Colonic mucosa (tissue), 4 donors: ENCODE results near the gene RSRP1. TPM values are rescaled to one million over a fixed set of nuclear protein-coding genes. Genes with fewer than 3 reads are reported as not detected.

Experiments
- DNase-seq: peaks from one replicate; pipeline ENCODE4 v3.0.0-alpha.2; 2020
- H3K27ac ChIP-seq: fragments of 200-600 bp; one replicate; pipeline ENCODE4 v1.8.0; 2021
- H3K27me3 ChIP-seq: fragments of 200-600 bp; one replicate; pipeline ENCODE4 v1.8.0; 2021
- H3K36me3 ChIP-seq: fragments of 200-600 bp; one replicate; pipeline ENCODE4 v1.8.0; 2021
- H3K4me1 ChIP-seq: fragments of 200-600 bp; one replicate; pipeline ENCODE4 v1.8.0; 2021; ENCODE audit warnings: mild to moderate bottlenecking
- H3K4me3 ChIP-seq: fragments of 200-600 bp; one replicate; pipeline ENCODE4 v1.8.0; 2021
- H3K9ac ChIP-seq, 2 donors: one replicate each; pipeline ENCODE4 v1.7.0; 2013; ENCODE audit warnings: control low read depth in 2 of 2, low read depth in 2 of 2, low read length in 2 of 2
- H3K9me3 ChIP-seq: fragments of 200-600 bp; one replicate; pipeline ENCODE4 v1.8.0; 2021
- intact Hi-C: fragments of 100-400 bp; cut with DNase I; formaldehyde crosslinking; loops from one replicate; pipeline ENCODE4 v1.14.1; 2022
- total RNA-seq, 2 donors: library from RNA; stranded (reverse); fragmentation: NEBNext Ultra II Directional in 1 of 2; extraction: Animal tissue kit (Norgen Biotek cat#: 25700) in 1 of 2; gene quantifications; one replicate each; pipeline ENCODE4 v1.2.1, GENCODE V29; 2021
- TF ChIP-seq, protein P1 (sequence below): fragments of 200-600 bp; IDR thresholded peaks from one replicate; pipeline ENCODE4 v1.8.0; 2022; ENCODE audit warnings: antibody characterized with exemption, mild to moderate bottlenecking
- donor health status: healthy.
- donor health status: DM: no; HTN: no; CAD: no.
- donor health status: DM: no; HTN: no; CAD: no.

The RSRP1 gene
- total RNA-seq, 2 donors from 2014 or later, result 129 to 137 TPM

DNA sequence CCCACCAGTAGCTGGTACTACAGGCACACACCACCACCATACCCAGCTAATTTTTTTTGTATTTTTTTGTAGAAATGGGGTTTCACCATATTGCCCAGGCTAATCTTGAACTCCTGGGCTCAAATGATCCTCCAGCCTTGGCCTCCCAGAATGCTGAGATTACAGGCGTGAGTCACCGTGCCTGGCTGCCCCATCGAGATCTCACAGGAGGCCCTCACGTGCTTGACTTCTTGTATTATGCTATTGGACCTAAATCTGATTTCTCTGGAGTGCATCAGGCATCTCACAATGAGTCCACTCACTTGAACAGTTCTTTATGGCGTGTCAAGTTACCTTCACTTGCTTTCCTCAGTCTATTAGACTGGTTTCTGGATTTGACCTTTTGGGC, 9.3 kb upstream of the RSRP1 start:
- H3K27ac ChIP-seq, result no peak overlapping the region
- intact Hi-C loops, result loop anchor here (10.0 kb wide), 1 partner anchor 88 kb away; no protein-coding TSS in a partner anchor
- H3K36me3 ChIP-seq, result no peaks in the 10 kb centered on the region
- no peaks in the 10 kb centered on the region for H3K4me1 ChIP-seq
- no peaks in the 10 kb centered on the region for H3K27me3 ChIP-seq
- DNase-seq, result no peak
- TF ChIP-seq, protein P1, sequence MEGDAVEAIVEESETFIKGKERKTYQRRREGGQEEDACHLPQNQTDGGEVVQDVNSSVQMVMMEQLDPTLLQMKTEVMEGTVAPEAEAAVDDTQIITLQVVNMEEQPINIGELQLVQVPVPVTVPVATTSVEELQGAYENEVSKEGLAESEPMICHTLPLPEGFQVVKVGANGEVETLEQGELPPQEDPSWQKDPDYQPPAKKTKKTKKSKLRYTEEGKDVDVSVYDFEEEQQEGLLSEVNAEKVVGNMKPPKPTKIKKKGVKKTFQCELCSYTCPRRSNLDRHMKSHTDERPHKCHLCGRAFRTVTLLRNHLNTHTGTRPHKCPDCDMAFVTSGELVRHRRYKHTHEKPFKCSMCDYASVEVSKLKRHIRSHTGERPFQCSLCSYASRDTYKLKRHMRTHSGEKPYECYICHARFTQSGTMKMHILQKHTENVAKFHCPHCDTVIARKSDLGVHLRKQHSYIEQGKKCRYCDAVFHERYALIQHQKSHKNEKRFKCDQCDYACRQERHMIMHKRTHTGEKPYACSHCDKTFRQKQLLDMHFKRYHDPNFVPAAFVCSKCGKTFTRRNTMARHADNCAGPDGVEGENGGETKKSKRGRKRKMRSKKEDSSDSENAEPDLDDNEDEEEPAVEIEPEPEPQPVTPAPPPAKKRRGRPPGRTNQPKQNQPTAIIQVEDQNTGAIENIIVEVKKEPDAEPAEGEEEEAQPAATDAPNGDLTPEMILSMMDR, result no peak
- no peak overlapping the region for H3K9ac ChIP-seq
- no peak overlapping the region for H3K4me3 ChIP-seq
- H3K9me3 ChIP-seq, result no peaks in the 10 kb centered on the region

DNA sequence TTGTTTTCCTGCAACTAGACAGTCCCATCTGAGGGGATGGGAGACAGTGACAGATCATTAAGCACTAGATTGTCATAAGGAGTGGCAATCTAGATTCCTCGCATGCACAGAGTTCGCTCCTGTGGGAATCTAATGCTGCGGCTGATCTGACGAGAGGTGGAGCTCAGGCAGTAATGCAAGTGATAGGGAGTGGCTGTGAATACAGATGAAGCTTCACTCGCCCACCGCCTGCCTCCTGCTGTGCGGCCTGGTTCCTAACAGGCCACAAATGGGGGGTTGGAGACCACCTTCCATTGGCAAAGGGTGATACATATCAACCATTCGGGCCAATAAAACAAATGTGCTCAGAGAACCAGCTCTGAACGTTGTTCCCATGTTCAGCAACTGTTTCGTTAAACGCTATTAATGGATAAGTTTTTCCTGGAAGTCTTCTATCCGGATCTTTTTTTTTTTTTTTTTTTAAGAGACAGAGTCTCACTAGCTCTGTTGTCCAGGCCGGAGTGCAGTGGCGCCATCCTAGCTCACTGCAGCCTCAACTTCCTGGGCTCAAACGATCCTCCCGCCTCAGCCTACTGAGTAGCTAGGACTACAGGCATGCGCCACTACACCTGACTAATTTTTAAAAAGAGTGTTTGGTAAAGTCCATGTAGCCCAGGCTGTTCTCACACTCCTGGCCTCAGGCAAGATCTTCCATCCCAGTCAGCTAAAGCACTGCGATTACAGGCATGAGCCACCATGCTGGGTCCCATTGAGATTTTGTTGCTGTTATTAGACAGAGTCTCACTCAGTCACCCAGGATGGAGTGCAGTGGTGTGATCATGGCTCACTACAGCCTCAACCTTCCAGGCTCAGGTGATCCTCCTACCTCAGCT, 8.7 kb upstream of the RSRP1 start:
- no peaks in the 10 kb centered on the region for H3K4me1 ChIP-seq
- H3K9ac ChIP-seq, result no peak overlapping the region
- H3K27ac ChIP-seq, result no peak overlapping the region
- no peaks in the 10 kb centered on the region for H3K36me3 ChIP-seq
- no peaks in the 10 kb centered on the region for H3K9me3 ChIP-seq
- no peak for DNase-seq
- TF ChIP-seq, protein P1, result no peak
- intact Hi-C loops, result loop anchor here (10.0 kb wide), 1 partner anchor 89 kb away; no protein-coding TSS in a partner anchor
- no peak overlapping the region for H3K4me3 ChIP-seq
- H3K27me3 ChIP-seq, result no peaks in the 10 kb centered on the region

DNA sequence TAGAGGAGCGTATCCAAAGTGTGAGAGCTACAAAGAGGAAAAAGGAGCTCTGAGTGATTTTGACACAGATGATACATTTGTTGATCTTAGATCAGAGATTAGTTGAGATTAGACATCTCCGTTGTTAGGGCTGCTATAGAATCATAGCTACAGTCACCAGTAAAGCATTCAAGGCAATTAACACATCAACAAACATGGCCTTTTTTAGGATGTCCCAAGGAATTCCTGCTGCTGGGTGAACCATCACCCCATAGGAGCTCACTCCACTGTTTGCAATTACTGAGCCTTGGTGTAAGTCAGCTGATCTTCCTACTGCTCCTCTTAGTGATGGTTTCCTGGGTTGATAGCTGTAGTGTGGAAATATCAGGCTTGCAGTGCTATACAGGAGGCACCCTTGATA, 6.7 kb upstream of the RSRP1 start:
- no peak overlapping the region for H3K4me3 ChIP-seq
- no peaks in the 10 kb centered on the region for H3K27me3 ChIP-seq
- H3K27ac ChIP-seq, result no peak overlapping the region
- H3K9ac ChIP-seq, result no peak overlapping the region
- TF ChIP-seq, protein P1, result no peak
- H3K4me1 ChIP-seq, result no peaks in the 10 kb centered on the region
- no peak for DNase-seq
- intact Hi-C loops, result loop anchor here (10.0 kb wide), 1 partner anchor 91 kb away; no protein-coding TSS in a partner anchor
- no peaks in the 10 kb centered on the region for H3K36me3 ChIP-seq
- no peaks in the 10 kb centered on the region for H3K9me3 ChIP-seq

DNA sequence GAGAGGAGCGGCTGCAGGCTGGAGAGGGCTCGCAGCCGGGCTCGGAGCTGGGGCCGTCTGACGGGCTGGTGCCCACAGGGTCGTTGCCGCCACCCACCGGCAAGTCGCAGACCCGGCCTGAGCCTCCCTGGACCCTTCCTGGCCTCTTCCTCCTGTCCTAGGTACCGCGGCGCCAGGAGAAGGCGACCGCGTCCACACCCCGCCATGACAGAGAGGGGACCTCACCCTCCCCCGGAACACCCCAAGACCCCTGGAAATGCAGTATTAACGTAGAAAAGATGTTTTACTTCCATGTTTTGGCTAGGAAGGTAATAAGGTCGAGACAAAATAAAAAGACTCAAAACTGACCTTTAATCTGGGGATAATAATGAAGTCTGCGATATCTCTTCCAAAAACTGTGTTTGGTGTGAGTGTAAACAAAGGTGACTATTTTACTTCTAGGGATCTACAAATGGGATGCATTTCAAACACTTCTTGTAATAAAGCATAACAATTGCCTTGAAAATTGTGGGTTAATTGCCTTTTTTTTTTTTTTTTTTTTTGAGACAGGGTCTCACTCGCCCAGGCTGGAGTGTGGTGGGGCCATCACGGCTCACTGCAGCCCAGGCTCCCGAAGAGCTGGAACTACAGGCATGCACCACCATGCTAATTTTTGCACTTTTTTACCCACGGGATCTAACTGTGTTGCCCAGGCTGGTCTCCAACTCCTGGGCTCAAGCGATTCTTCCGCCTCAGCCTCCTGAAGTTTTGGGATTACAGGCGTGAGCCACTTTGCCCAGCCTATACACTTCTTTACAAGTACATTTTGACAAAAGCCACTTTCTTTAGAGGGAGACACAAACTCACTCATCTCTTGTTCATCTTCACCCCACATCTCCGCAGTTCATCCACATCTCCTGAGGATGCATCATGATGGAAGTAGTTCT, 838 bp upstream of the RSRP1 start:
- Histone ChIP-seq H3K4me1 (peaks cover 15% of the 10 kb centered on the region), H3K4me3 (peak overlapping the region; percentile 90), H3K9me3 (no peaks in the 10 kb centered on the region), H3K27me3 (no peaks in the 10 kb centered on the region), H3K36me3 (peaks cover 15% of the 10 kb centered on the region), H3K9ac (peak overlapping the region; percentile 99 to 100), H3K27ac (peak overlapping the region; percentile 99)
- no peak for DNase-seq
- TF ChIP-seq, protein P1, result no peak
- intact Hi-C loops, result no loop called here

DNA sequence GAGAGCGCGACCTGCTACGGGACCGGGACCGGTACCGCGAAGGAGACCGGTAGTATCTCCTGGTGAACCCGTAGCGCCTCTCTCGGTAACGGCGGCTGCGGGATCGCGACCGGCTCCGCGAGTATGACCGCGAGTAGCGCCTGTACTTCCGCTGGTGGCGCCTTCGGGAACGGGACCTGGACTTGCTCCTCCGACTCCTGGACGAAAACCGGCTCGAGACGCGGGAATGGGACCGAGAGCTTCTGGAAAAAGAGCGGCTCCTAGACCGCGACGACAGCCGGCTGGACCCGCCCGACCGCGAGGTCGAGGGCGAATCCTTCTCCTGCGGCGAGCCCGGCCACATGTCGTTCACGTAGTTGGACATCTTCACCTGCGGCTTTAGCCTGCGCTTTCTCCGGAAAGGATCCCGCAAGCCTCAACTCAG, 642 bp downstream of the RSRP1 start:
- Histone ChIP-seq H3K4me3 (peak overlapping the region; percentile 90), H3K9me3 (no peaks in the 10 kb centered on the region), H3K27me3 (no peaks in the 10 kb centered on the region), H3K9ac (peak overlapping the region; percentile 99 to 100), H3K4me1 (peaks cover 15% of the 10 kb centered on the region), H3K36me3 (peaks cover 15% of the 10 kb centered on the region), H3K27ac (peak overlapping the region; percentile 99)
- TF ChIP-seq, protein P1, result no peak
- DNase-seq, result no peak
- intact Hi-C loops, result no loop called here
